ENCODE measurements around the gene RHNO1.

Gene RHNO1, protein sequence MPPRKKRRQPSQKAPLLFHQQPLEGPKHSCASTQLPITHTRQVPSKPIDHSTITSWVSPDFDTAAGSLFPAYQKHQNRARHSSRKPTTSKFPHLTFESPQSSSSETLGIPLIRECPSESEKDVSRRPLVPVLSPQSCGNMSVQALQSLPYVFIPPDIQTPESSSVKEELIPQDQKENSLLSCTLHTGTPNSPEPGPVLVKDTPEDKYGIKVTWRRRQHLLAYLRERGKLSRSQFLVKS

DNA sequence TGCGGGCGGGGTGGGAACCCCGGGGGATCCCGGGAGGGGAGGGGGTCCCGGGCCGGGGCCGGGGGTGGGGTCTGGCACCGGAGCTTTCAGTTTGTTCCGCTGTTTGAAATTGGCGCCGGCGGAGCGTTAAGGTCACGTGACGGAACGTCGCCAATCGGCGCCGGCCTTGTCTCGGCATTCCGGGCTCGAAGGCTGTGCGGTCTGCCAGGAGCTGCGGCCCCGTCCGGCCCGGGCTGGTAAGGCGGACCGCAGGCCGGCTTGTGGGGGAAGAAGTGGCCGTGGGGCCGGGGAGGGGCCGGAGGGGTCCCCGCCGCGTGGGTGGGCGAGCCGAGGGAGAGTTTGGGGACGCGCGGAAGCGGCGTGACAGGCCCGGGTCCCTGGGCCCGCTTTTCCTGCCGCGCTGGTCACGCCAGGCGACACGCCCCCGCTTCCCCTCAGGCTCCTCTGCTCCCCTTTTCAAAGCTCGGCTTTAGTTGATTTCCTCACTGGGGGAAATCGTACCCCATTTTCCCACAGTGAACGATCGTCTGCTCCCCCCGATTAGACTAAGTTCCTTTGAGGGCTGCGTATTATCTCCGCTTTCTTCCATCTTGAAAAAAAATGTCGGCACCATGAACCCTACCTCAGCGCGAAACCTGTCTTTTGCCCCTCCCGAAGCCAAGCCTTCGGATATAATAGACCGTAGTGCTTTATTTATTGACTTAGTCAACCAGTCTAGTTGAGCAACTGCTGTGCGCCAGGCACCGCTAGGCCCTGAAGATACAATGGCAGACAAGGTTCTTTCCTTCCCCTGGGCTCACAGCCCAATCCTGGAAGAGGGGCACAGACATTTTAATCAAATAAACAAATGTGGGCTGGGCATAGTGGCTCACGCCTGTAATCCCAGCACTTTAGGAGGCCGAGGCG is at the start of gene RHNO1, which contains the start of gene FOXM1:
RHNO1 (plus strand) TSS at position 177 of the 906 bp plus-strand sequence. CDS start 8,144 bp downstream, outside the sequence.
FOXM1 (minus strand) TSS at position 128 of the 906 bp plus-strand sequence. CDS start 2,696 bp downstream, outside the sequence.
- no peak for DNase-seq (ENCODE audit: low read depth)

DNA sequence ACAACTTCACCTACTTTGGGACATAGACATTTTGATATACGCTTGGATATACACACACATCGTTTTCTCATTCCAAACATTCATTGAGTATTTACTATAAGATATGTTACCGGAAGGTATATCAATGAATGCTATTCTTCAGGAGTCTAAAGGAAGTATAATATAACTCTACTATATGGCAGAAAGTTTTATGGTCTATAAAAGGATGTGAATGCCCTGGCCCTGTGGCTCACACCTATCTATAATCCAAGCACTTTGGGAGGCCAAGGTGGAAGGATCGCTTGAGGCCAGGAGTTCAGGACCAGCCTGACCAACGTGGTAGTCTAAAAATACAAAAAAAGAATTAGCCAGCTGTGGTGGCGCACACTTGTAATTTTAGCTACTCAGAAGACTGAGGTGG is 47.7 kb upstream of the RHNO1 start:
- no peak for DNase-seq (ENCODE audit: low read depth)

DNA sequence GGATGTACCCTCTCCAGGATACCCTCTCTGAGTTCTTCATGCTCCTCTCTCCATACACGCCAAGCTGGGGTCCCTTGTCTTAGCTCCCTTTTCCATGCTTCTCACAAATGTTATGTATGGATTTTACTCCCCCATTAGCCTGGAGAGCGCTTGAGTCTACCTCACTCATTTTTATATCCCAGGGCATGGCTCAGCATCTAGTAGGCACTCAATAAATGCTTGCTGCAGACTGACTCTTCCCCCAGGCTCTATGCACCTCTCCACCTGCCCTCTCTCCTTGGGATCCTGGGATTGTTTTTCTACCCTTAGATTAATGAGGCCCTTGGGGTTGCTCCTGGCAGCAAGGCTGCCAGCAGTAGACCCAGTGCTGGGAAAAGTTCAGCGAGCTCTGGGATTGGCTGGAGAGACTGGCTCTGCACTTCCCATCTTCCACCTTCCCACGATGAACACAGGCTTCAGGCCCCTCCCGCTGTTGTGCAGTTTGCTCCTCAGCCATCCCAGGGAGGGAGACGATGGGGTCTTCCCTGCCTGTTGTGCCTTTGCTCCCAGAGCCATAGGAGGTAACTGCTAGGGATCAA is 44.4 kb upstream of the RHNO1 start:
- no peak for DNase-seq (ENCODE audit: low read depth)

DNA sequence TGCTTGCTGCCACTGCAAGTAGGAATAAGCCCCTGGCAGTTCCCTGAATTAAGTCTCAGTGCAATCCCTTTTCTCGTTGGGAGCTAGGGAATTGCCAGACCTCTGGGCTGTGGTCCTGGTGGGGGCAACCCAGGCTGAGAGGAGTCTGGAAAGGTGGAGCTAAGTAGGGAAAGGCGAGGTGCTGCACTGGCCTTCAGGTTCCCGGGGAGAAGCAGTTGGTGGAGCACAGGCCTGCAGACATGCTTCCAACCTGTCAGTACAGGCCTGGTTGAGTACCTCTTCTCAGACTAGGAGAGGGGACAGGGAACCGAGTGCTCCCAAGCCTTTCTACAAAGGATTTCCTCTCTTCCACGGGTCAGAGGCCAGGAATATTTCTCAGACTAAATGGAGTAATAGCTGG is 43.7 kb upstream of the RHNO1 start:
- DNase-seq (ENCODE audit: low read depth) = no peak

DNA sequence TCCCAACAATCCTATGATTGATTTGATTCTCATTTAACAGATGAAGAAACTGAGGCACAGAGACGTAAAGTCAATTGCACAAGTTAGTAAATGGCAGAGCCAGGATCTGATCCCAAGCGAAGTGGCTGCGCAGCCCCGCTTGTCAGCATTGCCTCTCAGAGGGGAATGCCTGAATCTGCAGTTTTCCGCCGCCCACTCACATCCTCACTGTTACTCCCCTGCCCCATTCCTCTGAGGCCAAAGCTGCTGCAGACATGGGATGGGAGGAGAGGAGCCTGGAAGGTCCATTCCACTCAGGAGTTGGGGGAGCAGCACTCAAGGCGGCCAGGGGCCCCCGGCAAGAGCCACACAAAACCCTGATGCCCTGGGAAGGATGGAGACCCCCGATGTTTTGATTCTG is 43.2 kb upstream of the RHNO1 start:
- DNase-seq (ENCODE audit: low read depth) = no peak

DNA sequence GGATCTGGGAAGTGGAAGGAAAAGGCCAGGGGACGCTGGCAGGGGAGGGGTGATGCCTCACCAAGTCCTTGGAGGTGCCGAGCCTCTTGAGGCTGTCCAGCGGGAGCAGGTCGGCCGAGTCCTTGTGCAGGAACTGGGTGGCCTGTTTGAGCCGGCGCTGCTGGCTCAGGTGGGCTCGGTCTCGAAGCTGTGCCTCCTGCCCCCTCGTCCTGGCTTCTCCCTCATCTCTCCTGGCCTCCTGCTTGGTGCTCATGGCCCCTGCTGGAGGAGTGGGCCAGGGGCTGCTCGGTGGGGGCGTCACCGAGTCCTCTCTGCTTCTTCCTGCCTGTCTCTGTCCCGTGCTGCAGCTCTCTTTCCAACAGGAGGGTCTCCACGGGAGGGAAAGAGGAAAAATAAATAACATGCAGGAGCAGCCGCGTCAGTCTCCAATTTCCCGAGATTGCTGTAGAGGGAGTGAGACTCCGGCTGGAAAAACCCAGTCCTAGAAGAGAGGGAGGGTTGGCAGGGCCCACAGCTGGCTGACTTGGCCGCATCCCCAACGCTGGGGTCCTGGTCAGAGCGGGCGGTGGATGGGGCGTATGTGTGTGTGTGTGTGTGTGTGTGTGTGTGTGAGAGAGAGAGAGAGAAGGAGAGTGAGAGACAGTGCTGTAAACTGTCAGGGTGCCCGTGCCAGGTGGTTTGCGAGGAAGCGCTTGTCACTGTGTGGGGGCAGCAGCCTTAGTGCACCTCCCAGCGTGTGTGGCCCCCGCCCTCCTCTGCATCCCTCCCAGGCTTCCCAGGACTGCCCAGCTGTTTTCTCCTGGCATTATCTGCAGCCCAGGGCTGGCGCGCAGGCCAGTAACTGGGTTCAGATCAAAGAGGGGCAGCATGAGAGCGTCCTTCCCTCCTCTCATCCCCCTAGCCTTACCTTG is 42.2 kb upstream of the RHNO1 start, which contains the start of gene NRIP2:
NRIP2 (minus strand) TSS at position 455 of the 911 bp plus-strand sequence; CDS start at position 403, 52 bp downstream.
- DNase-seq (ENCODE audit: low read depth) = no peak

DNA sequence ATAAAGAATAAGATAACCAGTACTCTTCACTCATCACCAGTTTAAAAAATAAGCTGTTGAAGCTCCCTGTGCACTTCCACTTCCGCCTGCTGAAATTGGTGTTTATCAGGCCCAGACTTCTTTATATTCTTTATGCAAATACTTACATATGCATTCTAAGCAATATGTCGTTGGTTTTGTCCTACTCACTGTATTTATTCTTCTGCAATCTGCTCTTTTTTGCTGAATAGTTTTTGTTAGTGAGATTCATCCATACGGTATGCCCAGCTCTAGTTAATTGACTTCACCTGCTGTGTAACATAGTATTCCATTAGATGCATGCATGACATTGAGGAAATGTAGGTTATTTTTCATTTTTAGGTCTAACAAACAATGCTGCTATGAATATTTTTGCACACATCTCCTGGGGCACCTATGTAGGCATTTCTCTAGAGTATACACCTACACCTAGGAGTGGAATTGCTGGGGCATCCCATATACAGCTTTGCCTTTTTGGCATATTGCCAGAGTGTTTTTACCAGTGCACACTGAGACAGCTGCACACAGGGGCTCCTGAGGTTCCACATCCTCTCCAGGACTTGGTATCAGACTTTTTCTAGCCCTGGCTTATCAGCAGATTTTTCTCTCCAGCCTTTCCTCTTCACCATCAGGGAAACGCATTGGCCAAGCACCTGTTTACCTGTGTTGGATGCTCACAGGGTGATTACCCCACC is 41.2 kb upstream of the RHNO1 start:
- no peak for DNase-seq (ENCODE audit: low read depth)

DNA sequence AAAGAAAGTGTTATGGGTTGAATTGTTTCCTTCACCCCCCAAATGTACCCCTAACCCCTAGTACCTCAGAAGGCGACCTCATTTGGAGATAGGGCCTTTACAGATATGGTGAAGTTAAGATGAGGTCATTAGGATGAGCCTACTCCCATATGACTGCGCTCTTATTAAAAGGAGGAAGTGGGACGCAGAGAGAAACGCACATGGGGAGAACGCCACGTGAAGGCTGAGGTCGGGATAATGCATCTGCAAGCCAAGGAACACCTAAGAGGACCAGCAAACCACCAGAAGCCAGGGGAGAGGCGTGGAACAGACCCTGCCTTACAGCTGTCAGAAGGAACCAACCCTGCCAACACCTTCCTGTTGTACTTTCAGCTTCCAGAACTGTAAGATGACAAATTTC is 40.4 kb upstream of the RHNO1 start:
- no peak for DNase-seq (ENCODE audit: low read depth)

DNA sequence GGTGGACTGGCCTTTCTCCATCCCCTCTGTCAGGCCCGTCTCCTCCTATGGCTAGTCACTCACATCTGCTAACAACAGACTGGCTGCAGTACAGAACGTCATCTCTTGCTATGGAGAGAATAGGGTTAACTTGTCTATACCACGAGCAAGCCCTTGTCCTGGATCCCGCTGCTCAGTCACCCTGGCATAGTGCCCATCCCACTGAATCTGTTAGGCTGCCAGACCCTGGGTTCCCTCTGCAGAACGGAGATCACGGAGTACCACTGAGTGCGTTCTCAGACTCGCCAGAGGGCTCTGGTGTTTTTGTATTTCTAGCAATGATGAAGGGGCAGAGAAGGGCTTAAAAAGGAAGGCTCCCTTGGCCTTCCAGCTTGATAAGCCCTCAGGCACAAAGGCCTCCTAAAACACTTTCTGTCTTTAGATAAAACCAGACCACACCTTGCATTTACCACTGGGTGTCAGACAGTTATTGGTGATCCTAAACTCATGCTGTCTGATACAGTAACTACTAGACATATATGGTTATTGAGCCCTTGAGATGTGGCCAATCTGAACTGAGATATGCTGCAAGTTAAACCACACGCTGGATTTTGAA is 35.9 kb upstream of the RHNO1 start:
- DNase-seq (ENCODE audit: low read depth) = no peak

DNA sequence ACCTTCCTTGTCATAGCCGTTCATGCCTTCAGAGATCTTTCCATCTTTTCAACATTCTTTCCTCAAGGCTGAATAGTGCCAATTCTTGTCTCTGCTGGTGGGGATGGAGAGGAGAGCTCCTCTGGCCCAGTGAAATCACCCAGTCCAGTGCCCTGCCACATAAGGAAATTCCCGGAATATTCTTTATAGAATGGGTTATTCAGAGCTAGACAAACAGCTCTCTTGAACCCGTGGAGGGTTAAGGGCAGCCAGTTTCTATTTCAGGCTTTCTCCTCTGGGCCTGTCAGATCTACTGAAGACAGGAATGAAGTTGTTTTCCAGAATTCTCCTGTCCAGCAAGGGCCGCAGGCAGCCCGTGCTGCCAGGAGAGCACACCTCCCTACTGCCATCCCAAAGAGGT is 34.1 kb upstream of the RHNO1 start:
- DNase-seq (ENCODE audit: low read depth) = no peak

DNA sequence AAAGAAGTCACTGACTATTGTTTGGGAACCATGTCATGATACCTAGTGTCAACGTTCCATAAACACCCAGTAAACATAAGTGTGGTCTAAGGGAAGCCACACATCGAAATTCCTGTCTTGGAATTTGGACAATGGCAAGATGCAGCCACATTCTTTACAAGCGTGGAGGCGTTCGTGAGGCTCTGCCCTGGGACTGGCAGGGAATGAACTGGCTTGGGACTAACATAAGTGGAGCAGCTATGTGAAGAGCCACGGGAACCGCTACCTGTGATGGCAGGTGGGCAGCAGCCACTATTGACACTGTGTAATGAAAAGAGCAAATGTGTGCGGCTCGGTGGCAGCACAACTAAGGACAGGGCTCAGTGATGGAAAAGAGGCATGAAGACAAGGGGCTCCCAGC is 32.2 kb upstream of the RHNO1 start:
- DNase-seq (ENCODE audit: low read depth) = no peak

DNA sequence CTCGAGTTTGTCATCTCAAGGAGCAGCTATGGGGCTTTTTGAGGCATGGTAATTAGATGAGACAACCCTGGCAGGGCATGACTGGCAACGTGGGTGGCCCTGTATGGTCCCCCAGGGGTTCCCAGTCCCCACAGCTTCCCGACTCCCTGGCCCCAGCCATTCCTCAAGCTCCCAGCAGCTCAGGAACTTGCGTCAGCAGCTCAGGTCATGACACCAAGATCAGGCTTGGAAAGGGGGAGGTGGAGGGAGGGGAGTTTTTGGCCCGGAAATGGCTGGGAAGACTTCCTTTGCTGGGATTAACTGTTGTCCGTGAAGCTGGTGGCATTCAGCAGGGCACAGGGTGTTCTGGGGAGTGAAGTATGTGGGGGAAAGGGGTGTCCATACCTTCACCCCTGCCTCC is 31.7 kb upstream of the RHNO1 start:
- no peak for DNase-seq (ENCODE audit: low read depth)

DNA sequence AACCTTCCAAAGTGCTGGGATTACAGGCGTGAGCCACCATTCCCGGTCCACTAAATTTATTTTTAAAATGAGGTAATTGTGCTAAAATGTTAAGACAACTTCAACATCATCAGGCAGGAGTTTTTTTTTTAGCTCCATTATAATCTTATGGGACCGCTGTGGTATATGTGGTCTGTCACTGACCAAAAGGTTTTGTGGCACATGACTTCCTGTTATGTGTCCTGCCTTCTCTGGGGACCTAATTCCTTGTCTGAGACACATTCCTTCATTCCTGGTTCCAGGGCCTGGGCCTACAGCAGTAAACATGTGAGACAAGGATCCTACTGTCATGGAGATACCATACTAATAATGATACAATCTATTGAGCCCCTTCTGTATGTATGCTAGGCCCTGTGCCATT is 25.1 kb upstream of the RHNO1 start:
- no peak for DNase-seq (ENCODE audit: low read depth)

DNA sequence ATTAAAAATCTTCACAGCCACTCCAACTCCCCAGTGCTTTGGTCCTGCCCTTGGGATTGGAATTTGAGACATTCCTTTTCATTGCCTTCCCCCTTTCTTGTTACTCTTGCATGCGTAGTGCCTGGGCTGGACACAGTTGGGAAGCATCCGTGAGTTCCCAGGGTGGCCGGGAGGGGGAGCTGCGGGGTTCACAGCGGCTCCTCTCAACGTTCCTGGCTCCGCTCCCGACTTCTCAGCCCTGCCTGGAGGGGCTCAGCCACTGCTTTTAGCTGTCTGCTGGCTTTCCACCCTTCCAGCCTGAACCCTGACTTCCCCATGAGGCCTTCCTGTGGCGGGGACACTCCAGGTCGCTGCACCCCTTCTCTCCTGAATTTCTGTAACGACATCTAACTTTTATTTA is 23.4 kb upstream of the RHNO1 start:
- no peak for DNase-seq (ENCODE audit: low read depth)

DNA sequence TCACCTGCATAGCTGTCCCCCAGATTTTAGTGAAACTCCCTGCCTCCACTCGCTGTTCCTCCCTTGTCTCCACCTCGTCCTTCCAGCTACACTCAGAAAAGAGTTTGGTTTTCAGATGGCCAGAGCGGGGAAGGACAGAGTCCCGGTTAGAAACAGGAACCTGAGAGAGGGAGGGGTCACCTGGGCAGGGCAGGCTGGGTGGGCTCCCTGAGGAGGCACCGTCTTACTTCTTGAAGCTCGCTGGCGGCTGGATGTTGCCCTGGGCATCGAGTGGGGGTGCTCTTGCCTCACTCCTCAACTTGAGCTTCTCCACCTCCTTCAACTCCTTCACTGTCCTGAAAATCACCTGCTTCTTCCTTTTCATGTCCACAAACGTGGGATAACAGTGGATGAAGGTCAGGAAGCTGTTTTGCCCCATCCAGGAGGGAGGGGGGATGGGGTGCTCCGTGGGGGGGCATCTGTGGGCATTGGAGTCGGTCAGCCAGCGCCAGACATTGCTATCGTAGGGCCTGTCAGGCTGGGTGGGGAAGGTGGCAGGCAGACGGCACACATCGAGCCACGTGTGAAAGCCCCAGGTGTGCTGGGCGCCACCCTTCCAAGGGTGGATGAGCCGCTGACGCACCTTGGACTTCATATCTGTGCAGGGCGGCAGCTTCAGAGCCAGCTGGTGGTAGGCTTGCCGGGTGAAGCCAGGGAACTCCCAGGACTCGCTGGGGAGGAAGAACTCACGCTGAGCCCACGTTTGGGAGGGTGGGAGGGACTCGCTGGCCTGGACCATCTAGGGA is 22.2 kb upstream of the RHNO1 start:
- no peak for DNase-seq (ENCODE audit: low read depth)

DNA sequence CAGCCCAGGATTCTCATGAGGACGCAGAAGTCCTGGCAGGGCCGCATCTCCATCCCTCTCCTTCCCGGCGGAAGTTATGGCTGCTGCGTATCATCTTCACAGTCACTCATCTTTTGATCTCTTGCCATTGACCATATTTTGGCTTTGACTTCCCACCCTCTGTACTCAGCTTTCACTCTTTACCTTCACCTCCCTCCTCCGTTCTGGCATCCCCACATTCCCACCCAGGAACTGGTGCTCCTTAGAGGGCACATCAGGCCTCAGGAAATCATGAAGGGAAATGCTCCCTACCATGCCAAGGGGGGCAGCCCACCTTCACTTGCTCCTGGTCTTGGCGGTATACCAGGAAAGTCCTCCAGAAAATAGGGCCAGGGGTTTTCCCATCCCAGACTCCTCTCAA is 21.5 kb upstream of the RHNO1 start:
- DNase-seq (ENCODE audit: low read depth) = no peak

DNA sequence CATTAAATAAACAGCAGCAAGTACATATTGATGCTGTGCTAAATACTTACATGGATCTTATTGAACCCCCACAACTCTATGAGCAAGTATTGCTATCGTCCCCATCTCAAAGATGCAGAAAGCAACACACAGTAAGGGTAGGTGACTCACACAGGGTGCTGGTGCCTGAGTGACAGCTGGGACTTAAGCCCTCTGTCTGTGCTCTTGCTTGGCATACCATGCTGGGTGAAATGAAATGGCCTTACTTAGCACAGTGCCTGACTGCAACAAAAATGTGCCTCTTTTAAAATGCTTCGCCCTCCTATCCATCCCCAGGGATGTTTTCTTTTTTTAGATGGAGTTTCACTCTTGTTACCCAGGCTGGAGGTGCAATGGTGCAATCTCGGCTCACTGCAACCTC is 21.0 kb upstream of the RHNO1 start:
- DNase-seq (ENCODE audit: low read depth) = no peak

DNA sequence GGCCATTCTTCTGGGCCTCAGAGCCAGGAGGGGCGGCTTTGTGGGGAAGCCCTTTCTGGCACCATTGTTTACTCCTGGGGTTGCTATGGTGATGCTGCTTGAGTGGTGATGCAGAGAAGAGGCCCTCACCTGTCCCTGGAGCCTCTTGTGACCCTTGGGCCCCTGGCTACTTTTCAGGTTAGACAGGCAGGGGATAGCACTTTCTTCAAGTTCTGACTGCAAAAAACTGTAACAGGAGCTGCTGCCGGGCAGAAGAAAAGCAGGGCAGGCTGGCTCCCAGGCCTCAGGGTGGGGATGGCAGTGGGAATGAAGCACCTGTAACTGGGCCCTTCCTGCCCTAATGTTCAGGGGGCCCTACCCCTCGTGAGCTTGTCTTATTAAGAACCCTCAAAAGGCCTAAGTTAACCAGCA is 20.0 kb upstream of the RHNO1 start, which contains the start of gene TEX52:
TEX52 (minus strand) TSS at position 19 of the 411 bp plus-strand sequence; CDS start at position 6, 13 bp downstream.
- no peak for DNase-seq (ENCODE audit: low read depth)

DNA sequence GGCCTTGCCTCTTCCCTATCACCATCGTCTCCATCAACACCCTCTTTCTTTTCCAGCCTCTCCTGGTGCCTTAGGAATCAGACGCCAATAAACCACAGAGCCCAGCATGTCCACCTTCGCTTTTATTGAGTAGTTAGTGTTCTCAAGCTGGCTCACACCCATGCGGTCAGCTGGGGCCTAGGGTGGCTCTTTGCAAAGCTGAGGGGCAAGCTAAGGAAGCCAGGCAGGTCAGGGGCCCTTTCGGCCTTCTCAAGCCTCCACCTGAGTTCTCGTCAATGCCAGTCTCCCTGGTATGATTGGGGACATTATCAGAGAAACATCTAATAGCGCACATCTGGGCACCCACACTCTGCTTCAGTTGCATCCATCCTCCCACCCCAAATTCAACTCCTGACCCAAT is 19.4 kb upstream of the RHNO1 start:
- DNase-seq (ENCODE audit: low read depth) = no peak

DNA sequence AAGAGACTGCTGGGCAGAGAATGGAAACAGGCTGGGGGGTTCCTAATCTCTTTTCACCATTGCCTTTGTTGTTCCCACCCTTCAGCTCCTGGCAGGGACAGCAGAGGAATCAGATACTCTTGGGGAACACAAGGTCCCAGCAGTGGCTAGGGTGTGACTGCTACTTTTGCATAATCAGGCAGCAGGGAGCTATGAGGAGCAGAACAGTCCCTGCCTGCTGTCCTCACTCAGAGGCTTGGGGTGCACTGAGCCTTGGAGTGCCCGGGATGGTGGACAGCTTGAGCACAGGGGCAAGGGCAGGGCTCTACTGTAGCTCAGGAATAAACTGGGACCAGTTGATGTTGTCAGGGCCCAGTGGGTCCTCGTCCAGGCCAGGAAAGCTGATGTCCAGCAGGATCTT is 18.7 kb upstream of the RHNO1 start:
- no peak for DNase-seq (ENCODE audit: low read depth)

All from non-pigmented ciliary epithelial cell (primary cell).